Renal pelvis (tissue), 4 donors: Measurements from ENCODE around the gene TNF. TPM values are rescaled to one million over a fixed set of nuclear protein-coding genes. Genes with fewer than 3 reads are reported as not detected.

ENCODE experiments used
- DNase-seq: peaks from one replicate; pipeline ENCODE4 v3.0.0-alpha.2; 2013
- polyA plus RNA-seq, 3 donors: library from polyadenylated mRNA; unstranded; fragments of 120-200 nt; gene quantifications; one replicate each; pipeline ENCODE4 v1.2.1, GENCODE V29; 2013; ENCODE audit not compliant: insufficient read length in 3 of 3

The TNF gene
- polyA plus RNA-seq, 3 donors = 0.19 TPM; not detected in 2

- no peak for DNase-seq
These were observed 51.6 kb downstream of the TNF start for GRCh38 chr6:31626952-31627351.

DNA sequence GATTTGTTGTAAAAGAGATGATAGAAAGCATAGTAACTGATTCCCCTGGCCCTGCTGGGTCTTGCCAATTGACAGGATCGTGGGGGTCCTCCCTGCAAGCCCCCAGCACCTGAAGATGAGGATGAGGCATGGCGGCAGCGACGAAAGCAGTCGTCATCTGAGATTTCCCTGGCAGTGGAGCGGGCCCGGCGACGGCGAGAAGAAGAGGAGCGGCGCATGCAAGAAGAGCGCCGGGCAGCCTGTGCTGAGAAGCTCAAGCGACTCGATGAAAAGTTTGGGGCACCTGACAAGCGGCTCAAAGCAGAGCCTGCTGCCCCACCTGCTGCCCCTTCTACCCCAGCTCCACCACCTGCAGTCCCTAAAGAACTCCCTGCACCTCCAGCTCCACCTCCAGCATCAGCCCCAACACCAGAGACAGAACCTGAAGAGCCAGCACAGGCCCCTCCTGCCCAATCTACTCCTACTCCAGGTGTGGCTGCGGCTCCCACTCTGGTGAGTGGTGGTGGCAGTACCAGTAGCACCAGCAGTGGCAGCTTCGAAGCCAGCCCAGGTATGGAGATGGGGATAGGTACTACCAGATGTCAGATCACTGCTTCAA, 52.4 kb downstream of the TNF start:
- DNase-seq = no peak

Other genes starting within 250 kb of the TNF start
- 100 to 1,000 TPM; 104 to 117 (median 116) TPM for gene HLA-B, start 218.4 kb upstream of the TNF start, polyA plus RNA-seq
- 10 to 100 TPM in 2 of 3 donors, 1 to 10 TPM in 1; 7.0 to 11.8 (median 11.4) TPM for gene MICA, start 172.0 kb upstream of the TNF start, polyA plus RNA-seq
- gene MICB, start 77.4 kb upstream of the TNF start, polyA plus RNA-seq = 1 to 10 TPM; 1.4 to 1.9 (median 1.4) TPM
- 10 to 100 TPM; 19.5 to 24.1 (median 21.9) TPM for gene MCCD1, start 46.6 kb upstream of the TNF start, polyA plus RNA-seq
- 100 to 1,000 TPM; 563 to 680 (median 632) TPM for gene DDX39B, start 33.6 kb upstream of the TNF start, polyA plus RNA-seq
- gene ATP6V1G2, start 29.0 kb upstream of the TNF start, polyA plus RNA-seq = 10 to 100 TPM in 1 of 3 donors, 1 to 10 TPM in 2; 6.5 to 11.3 (median 7.5) TPM
- gene NFKBIL1, start 28.0 kb upstream of the TNF start, polyA plus RNA-seq = 10 to 100 TPM; 22.1 to 30.3 (median 26.5) TPM
- gene LTA, start 3.3 kb upstream of the TNF start, polyA plus RNA-seq = under 1 TPM; 0.27 to 0.42 (median 0.30) TPM
- gene LTB, start 6.9 kb downstream of the TNF start, polyA plus RNA-seq = 1 to 10 TPM; 1.8 to 2.7 (median 2.0) TPM
- gene LST1, start 10.7 kb downstream of the TNF start, polyA plus RNA-seq = 1 to 10 TPM; 5.0 to 6.7 (median 5.1) TPM
- under 1 TPM in 1 of 3 donors, not detected in 2; 0.43 TPM for gene NCR3, start 17.4 kb downstream of the TNF start, polyA plus RNA-seq
- 10 to 100 TPM; 66.1 to 77.7 (median 74.7) TPM for gene AIF1, start 39.7 kb downstream of the TNF start, polyA plus RNA-seq
- 100 to 1,000 TPM; 209 to 221 (median 210) TPM for gene PRRC2A, start 45.1 kb downstream of the TNF start, polyA plus RNA-seq
- gene BAG6, start 77.1 kb downstream of the TNF start, polyA plus RNA-seq = 100 to 1,000 TPM; 245 to 281 (median 259) TPM
- gene APOM, start 80.3 kb downstream of the TNF start, polyA plus RNA-seq = 100 to 1,000 TPM; 109 to 116 (median 110) TPM
- 10 to 100 TPM; 19.6 to 24.4 (median 20.5) TPM for gene C6orf47, start 85.2 kb downstream of the TNF start, polyA plus RNA-seq
- gene GPANK1, start 89.4 kb downstream of the TNF start, polyA plus RNA-seq = 10 to 100 TPM; 26.2 to 33.9 (median 33.8) TPM
- gene CSNK2B, start 90.5 kb downstream of the TNF start, polyA plus RNA-seq = 100 to 1,000 TPM; 227 to 252 (median 236) TPM
- gene LY6G5B, start 94.4 kb downstream of the TNF start, polyA plus RNA-seq = 10 to 100 TPM; 19.0 to 38.1 (median 35.1) TPM
- gene LY6G5C, start 105.5 kb downstream of the TNF start, polyA plus RNA-seq = 1 to 10 TPM; 2.6 to 4.3 (median 3.6) TPM
- gene ABHD16A, start 127.8 kb downstream of the TNF start, polyA plus RNA-seq = 10 to 100 TPM; 63.2 to 68.7 (median 63.5) TPM
- 1 to 10 TPM in 2 of 3 donors, under 1 TPM in 1; 0.43 to 1.0 (median 1.0) TPM for gene LY6G6F, start 131.3 kb downstream of the TNF start, polyA plus RNA-seq
- gene LY6G6D, start 139.8 kb downstream of the TNF start, polyA plus RNA-seq = not detected
- gene LY6G6C, start 146.2 kb downstream of the TNF start, polyA plus RNA-seq = under 1 TPM; 0.28 to 0.89 (median 0.69) TPM
- gene MPIG6B, start 147.8 kb downstream of the TNF start, polyA plus RNA-seq = 1 to 10 TPM; 1.5 to 1.9 (median 1.7) TPM
- gene DDAH2, start 153.7 kb downstream of the TNF start, polyA plus RNA-seq = 100 to 1,000 TPM; 189 to 234 (median 211) TPM
- 100 to 1,000 TPM; 280 to 320 (median 296) TPM for gene CLIC1, start 161.0 kb downstream of the TNF start, polyA plus RNA-seq
- gene MSH5, start 164.4 kb downstream of the TNF start, polyA plus RNA-seq = 10 to 100 TPM; 18.1 to 54.6 (median 52.1) TPM
- 10 to 100 TPM in 2 of 3 donors, 1 to 10 TPM in 1; 5.6 to 13.8 (median 10.7) TPM for gene SAPCD1, start 187.1 kb downstream of the TNF start, polyA plus RNA-seq
- gene VWA7, start 201.8 kb downstream of the TNF start, polyA plus RNA-seq = 10 to 100 TPM in 2 of 3 donors, 1 to 10 TPM in 1; 8.8 to 14.0 (median 13.1) TPM
- gene VARS1, start 220.2 kb downstream of the TNF start, polyA plus RNA-seq = 10 to 100 TPM; 60.0 to 71.2 (median 65.2) TPM
- gene LSM2, start 231.4 kb downstream of the TNF start, polyA plus RNA-seq = 10 to 100 TPM; 79.4 to 84.0 (median 81.1) TPM
- 1 to 10 TPM; 3.7 to 4.6 (median 3.8) TPM for gene HSPA1L, start 239.7 kb downstream of the TNF start, polyA plus RNA-seq
- gene HSPA1A, start 240.0 kb downstream of the TNF start, polyA plus RNA-seq = 100 to 1,000 TPM; 104 to 122 (median 112) TPM